GM21528 (cell line): ENCODE data around the gene COPG2.
"Not testable (repeated sequence)": the region's sequence is repeated elsewhere in the genome, so short reads cannot be mapped to it uniquely, and the experiment has no call there.

Experiments used
- ATAC-seq: cut with Tn5 transposase; IDR thresholded peaks from one replicate; pipeline ENCODE4 v1.9.1; 2021; ENCODE audit warnings: mild to moderate bottlenecking, moderate library complexity; ENCODE audit not compliant: unreplicated experiment, low FRiP score

The COPG2 gene, protein sequence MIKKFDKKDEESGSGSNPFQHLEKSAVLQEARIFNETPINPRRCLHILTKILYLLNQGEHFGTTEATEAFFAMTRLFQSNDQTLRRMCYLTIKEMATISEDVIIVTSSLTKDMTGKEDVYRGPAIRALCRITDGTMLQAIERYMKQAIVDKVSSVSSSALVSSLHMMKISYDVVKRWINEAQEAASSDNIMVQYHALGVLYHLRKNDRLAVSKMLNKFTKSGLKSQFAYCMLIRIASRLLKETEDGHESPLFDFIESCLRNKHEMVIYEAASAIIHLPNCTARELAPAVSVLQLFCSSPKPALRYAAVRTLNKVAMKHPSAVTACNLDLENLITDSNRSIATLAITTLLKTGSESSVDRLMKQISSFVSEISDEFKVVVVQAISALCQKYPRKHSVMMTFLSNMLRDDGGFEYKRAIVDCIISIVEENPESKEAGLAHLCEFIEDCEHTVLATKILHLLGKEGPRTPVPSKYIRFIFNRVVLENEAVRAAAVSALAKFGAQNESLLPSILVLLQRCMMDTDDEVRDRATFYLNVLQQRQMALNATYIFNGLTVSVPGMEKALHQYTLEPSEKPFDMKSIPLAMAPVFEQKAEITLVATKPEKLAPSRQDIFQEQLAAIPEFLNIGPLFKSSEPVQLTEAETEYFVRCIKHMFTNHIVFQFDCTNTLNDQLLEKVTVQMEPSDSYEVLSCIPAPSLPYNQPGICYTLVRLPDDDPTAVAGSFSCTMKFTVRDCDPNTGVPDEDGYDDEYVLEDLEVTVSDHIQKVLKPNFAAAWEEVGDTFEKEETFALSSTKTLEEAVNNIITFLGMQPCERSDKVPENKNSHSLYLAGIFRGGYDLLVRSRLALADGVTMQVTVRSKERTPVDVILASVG

DNA sequence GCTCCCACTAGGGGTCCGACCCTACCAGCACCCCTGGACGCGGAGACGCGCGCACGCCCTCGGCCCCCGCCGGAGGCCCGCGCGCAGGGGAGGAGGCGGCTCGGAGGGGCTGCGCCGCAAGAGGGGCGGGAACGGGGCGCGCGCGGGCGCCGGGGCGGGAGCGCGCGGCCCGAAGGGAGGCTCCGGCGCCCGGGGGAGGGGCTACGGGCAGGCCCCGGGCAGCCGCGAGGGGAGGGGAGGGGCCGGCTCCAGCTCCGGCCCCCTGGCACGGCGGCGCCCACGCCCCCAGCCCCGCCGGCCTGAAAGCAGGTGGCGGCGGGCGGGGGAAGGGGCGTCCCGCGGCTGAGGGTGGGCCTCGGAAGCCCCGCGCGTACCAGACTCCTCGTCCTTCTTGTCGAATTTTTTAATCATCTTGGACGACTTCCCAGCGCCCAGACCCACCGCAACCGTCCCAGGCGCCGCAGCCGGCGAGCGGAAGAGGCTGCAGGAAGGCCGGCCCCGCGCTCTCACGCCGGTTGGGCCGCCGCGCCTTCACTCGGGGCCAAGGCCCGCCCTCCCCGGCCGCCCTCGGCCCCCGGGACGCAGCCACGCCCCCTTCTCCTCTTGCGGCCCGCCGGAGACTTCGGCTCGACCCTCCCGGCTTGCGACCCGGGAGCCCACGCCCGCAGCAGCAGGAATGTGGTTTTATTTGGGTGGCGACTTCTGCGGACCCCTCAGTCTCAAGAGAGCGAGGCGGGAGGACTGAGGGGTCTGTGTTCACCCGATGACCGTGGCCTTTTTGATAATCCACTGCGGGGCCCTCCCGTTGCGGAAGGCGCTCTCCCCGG lies at the start of gene COPG2:
Gene COPG2 (minus strand): TSS at position 491 of the 827 bp plus-strand sequence. CDS start 80 bp downstream, at position 411.
- peak; percentile 96 for ATAC-seq

DNA sequence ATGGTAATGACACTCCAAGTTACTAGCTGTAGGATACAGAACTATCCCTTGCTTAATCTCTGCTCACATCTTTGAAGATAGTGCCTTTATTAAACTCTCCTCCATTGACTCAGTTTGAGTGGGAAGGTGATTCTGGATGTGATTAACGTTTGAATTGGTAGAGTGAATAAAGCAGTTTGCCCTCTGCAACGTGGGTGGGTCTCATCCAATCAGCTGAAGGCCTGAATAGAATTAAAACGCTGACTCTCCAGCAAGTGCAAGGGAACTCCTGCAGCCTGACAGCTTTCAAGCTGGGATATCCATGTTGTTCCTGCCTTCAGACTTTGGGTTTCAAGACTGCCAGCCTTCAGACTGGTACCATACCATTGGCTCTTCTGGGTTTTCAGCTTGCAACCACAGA lies 43.9 kb upstream of the COPG2 start:
- ATAC-seq = no peak

DNA sequence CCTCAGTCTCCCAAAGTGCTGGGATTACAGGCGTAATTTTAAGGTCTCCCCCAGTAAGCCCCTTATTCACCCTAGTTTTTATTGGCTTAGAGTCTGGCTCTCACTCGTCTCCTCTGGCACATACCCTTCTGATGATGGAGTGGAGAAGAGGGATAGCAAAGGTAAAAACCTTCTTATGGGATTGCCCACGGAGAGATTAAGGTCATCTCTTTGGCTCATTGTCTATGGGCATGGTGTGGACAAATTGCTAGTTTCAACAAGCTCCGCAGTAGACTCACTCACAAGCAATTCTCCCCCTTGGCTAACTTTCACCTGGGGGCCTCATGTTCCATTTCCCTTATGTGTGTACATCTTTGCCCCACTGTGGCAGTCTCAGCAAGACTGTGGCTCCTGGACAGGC lies 40.2 kb upstream of the COPG2 start:
- no peak for ATAC-seq

DNA sequence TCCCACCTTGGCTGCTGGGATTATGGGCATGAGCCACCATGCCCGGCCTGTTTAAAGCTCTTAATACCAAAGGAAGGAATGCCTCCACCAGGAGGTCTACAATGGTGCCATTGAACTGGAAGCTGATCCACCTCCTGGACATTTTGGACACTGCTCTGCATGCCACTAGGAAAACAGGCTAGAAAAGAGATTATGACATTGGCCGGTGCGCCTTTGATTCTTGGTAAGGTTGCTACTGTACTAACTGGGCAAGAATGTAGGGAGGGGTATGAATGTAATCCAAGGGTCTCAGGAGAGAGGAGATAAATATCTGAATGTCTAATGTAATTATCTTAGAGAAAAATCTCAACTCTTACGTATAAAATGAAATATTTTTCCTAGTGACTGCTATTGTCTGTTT lies 39.5 kb upstream of the COPG2 start:
- ATAC-seq = no peak

DNA sequence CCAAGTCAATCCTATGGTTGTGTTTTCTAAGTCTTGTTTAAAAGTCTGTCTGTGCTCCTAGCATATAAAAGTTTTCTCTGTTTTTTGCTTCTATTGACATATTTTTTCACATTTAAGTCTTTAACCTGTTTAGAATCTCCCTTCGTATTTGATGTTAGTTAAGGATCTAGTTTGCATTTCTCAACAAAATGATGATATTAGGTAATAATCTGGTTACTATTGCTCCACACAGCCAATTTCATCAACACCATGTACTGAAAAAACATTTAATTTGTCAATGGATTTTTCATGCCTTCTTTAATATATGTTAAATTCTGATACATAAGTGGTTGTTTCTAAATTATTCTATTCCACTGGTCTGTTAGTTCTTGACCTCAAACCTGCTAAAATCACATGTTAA lies 35.3 kb upstream of the COPG2 start:
- ATAC-seq = no peak

DNA sequence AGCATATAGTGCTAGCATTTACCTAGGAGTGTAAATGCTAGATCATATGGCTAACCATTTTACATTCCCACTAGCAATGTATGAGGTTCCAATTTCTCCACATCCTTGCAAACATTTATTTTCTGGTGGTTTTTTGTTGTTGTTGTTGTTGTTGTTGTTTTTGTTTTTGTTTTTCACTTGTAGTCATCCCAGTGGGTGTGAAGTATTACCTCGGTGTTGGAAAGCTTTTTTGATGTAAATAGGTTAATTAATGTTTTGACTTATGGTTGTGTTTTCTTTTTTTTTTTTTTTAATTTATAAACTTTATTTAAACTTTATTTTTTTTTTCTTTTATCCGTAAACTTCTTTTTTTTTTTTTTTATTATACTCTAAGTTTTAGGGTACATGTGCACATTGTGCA lies 33.1 kb upstream of the COPG2 start:
- no peak for ATAC-seq

DNA sequence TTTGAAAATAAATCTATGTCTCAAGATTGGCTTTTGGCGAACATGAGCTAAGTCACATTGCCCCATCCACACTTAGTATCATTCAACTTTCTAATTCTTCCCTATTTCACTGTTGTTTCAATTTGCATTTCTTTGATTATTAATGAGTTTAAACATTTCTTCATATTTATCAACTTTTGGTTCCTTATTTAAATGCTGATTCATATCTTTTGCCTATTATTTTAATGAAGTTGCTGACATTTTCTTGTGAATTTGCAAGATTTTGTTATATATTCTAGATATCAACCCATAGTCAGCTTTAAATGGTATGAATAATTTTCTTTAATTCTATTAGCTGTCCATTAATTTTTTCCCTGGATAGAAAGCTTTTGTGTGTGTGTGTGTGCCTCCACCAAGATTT lies 32.2 kb upstream of the COPG2 start:
- ATAC-seq = no peak

DNA sequence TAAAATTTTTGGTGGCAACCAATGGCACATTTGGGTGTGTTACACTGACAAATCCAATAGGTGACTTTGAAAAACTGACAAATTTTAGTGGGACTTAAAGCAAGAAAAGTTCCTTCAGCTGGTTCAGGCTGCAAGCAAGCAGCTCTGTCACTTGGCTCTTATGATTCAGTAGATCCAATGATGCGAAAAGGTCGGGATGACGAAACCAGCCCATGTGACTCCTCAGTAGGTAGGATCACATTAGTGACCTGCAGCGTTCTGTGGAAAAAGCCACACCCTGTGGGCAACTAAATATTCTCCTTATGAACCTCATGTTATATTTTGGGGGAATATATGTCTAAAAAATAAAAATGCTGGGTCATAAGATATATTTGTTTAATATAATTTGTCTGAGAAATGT lies 31.1 kb upstream of the COPG2 start:
- no peak for ATAC-seq

DNA sequence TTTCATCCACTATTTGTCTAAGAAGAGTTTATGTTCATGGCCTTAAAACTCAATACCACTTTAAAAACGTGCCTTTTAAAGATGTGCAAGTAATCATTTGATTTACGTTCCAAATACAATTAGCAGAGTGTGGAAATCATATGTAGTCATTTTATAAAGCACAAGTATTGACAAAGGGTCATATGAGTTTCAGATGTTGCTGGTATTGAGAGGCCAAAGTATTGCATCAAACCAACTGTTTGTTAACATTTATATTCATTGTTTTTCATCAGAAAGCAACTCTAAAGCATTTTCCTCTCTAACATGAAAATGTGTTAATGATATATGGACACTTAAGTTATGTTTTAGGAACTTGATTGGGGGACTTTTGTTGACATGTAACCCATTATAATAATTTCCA lies 29.3 kb upstream of the COPG2 start:
- no peak for ATAC-seq

DNA sequence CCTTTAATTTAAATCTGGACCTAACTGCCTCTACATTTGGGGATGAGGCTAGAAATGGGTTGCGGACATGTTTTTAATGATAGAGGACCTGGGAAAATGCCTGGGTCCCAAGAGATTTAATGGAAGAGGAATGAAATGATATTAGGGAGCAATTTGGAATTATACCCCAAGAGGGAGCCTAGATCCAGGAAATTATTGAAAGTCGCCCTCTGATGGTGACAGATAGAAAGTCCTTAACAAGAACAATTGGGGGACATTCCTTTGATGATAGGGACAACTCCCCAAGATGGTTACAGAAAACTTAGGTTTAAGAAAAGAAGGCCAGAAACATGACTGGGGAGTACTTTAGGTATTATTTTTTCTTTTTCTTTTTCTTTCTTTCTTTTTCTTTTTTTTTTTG lies 27.3 kb upstream of the COPG2 start:
- ATAC-seq = no peak

DNA sequence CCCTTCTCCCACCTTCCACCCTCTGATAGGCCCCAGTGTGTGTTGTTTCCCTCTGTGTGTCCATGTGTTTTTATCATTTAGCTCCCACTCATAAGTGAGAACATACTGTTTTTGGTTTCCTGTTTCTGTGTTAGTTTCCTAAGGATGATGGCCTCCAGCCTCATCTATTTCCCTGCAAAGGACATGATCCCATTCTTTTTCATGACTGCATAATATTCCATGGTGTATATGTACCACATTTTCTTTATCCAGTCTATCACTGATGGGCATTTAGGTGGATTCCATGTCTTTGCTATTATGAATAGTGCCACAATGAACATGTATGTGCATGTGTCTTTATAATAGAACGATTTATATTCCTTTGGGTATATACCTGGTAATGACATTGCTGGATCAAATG lies 23.8 kb upstream of the COPG2 start:
- not testable (repeated sequence) for ATAC-seq

DNA sequence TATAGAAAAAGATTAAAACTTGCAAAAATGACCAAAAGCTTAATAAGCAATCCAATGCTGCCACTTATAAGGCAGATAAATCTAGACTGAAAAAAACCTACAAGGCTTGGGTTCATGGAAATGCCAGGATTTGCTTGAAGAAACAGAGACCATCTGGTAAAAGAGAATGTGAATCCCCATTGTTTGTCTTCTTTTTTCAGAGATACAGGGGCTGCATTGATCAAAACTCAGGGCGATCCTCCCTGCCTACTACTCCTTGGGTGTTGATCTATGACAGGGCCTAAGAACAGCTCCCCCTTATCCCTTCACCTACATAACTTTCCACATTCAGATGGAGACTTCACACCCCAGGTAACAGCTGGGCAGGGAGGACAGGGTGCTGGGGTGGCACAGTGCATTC lies 21.1 kb upstream of the COPG2 start:
- no peak for ATAC-seq

DNA sequence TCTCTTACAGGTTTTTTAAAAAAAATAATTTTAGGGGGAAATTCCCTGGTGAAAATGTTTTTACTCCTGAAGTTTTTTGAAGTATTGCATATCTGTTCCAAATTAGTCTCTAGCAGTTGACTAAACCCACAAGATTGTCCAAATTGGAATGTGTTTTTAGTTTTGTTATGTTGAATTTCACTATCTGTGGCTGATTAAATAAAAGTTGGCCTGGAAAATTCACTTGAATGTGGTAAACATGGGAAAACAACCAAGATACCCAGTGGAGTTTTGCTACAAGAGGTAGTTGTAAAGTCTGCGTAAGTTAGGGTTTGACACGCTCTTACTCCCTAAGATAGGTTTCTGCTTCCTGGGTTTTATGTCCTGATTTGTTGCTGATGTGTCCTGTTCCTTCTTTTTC lies 14.5 kb upstream of the COPG2 start:
- ATAC-seq = no peak

DNA sequence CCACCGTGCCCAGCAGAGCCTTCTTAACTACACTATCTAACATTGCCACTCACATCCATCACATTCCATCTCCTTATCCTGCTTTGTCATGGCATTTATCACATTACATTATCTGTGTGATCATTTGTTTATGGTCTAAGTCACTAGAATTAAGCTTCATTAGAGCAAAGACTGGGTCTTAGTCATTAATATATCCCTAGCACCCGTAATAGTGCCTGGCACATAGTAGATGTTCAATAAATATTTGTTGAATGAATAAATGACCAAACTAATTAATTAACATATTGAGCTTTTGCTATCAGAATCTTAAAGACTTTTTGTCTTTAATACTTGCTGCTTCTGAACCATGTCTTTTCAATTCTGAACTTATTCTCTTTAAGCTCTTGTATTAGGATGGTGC lies 5.9 kb upstream of the COPG2 start:
- ATAC-seq = no peak

DNA sequence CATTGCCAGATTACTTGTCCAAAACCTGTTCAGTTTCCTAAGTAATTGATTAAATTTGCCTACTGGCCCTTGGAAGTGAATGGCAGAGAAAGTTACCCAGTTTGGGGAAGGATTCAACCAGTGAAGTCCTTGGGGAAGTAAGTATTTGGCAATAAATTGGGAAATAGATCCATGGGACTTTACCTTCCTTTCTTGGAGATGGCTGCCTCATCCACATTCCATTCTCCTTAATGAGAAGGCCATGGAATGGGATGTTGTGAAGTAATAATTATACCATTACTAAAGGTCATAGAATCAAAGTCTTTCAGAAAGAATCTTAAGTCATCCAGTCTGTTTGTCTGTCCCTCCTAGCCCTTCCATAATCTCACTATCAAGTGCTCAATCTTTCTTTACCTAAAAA lies 4.5 kb upstream of the COPG2 start:
- no peak for ATAC-seq

DNA sequence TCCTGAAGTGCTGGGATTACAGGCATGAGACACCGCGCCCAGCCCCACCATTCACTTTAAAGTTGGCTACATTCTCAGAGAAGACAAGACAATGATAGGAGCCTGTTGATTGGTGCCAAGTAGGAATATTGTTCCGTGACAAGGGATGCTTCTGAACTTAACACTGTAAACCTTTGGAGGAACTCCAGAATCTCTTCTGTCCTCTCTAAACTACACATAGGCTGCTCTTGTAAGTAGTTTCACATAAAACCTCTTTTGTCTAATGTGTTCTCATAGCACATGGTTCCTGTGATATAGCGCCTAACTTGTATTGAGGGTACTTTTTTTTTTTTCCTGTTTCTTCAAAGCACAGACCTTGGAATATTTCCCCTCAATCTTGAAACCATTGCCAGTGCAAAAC lies 3.6 kb upstream of the COPG2 start:
- ATAC-seq = no peak

DNA sequence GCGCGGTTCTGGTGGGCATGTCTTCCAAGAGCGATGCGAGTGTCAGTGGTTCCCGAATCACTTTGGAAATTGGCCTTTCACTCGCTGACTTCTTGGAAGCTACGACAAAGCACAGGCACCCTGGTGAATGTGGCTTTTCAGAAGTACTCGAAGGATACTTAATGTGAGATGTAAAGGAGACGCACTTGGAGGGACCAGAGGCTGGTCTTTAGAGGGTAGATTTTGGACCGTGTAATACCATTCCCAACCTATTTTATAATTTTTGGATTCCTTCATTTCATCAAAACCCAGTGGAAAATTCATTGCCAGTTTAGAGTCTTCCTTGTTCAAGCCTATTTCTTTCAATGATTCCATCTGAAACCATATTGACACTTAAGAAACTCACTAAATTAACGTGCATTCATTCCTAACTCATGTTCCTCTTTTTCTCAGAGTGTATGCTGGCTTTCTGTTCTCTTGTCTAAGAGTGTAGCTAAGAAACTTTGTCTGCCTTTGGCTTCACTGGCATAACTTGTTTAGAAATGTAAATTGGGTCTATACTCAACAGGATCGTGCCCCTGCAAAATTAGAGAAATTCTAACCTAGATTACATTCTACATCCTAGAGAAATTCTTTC lies 645 bp upstream of the COPG2 start:
- peak; percentile 10 for ATAC-seq

DNA sequence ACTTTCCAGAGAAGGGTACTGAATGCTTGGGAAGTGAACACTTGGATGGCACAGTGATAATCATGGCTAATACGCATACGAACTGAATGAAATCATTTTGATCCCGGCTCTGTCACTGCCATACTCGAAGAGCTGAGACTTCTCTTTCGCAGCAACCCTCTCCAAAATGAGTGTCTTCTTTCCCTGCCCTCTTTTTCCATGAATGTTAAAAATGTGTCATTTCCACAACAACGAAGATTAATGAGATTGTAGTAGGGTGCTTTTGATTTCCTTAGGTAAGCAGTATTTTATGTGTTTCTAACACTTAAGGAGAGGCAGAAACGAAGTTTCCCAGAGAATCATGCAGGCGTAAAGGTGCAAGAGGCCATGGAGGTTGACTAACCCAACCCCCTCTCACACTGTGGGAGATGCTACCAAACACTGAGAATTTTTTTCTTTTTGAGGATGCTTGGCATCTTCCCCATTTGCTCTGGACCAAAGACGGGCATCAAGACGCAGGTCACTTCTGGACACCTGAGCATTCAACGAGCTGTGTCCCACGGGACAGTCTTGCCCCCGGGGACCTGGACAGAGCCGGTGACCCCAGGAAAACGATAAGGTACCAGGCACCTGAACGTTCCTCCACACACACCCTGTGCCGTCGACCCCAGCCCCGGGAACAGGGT lies 823 bp downstream of the COPG2 start:
- ATAC-seq = peak; percentile 12

DNA sequence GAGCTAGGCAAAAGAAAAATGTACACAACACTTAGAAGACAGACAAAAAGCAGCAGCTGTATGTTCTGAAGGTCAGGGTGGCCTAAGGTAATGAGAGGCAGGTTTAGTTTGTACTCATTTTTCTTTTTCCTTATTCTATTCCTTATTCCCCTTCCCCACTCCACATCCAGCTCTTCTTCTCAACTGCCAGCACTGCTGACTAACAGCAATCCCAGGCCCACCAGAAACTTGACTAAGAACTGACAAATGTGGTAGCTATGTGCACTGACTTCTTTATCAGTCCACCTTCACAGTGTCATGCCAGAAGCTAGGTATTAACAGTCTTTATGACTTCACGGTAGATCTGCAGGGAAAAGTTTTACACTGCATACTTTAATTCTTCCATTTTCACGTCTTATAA lies 6.1 kb downstream of the COPG2 start:
- no peak for ATAC-seq

DNA sequence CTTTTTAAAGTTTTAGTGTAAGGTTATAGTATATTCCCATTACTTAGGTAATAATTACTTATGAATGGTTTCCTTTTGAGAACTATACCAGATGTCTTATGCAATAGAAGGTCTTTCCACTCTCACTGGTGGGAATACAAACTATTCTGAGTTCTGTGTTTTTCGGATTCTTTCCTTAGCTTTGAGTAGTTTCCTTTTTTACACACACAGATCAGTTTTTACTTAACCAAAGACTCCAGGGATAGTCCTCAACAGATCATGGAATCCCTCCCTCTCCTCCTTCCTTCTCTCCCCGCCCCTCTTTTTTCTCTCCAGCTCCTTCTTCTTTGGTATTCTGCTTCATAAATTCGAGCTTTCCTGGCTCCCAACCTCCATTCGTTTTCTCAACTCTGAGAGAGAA lies 13.3 kb downstream of the COPG2 start:
- no peak for ATAC-seq
